GM18909 (cell line): ENCODE measurements around the gene KHDC3L.
"Not testable (repeated sequence)": the region's sequence is repeated elsewhere in the genome, so short reads cannot be mapped to it uniquely, and the experiment has no call there.

ENCODE experiments used
- ATAC-seq: cut with Tn5 transposase; IDR thresholded peaks from one replicate; pipeline ENCODE4 v1.9.1; 2021; ENCODE audit warnings: mild to moderate bottlenecking; ENCODE audit not compliant: unreplicated experiment, poor library complexity

Gene KHDC3L

DNA sequence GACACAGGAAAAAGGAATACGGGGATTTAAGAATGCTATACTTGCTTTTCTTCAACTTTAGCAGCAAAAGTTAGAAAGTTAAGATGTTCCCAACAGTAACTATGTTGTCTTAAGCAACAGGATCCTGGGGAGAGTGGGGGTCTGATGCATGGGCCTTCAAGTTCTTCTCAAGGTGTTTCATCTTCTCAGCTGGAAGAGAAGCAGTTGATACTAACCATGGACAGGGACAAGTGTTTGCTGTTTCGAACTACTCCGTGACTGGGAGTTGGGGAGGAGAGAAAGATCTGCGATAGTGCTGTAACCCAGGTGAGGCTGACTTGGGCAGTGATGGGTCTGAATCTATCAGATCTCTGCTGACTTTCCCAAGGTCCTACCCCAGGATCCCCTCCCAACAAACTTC is 6.2 kb downstream of the KHDC3L start:
- ATAC-seq = no peak

DNA sequence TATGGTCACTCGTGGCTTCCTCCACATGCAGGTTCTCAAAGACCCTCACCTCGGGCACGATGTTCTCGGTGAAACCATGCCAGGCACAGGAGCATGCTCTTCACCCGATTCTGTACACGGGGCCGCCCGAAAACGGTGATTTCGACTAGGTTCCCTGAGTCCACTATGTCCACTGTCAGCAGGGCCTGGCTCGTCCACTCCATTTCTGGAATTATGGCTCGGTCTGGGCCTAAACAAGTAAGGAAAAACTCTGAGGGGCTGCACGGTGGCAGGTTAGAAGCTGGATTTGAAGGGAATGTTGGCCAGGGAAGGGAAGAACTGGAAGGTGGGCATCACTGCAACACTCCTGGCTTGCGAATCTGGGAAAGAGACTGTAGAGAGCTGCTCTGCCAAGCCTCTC is 6.7 kb downstream of the KHDC3L start:
- no peak for ATAC-seq

DNA sequence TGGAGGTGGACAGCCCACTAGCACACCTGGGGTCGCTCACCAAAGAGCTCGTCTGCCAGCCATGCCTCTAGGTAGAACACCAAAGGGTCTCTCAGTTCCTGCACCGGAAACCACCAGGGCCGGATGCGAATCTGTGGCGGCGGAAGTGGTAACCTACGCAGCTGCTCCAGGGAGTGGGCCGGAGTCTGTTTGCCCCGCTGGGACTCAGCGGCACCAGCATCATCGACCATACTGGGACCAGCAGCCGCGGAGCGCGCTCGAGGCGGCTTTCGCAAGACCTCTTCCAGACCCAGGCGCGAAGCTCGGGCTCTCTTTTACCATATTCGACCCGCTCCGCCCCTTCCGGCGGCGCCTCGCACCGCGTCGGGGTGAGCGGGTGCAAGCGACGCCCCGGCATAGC is 7.1 kb downstream of the KHDC3L start, which contains the start of gene OOEP:
Gene OOEP (minus strand): TSS at position 335 of the 400 bp plus-strand sequence. CDS start 105 bp downstream, at position 230.
- ATAC-seq = no peak

DNA sequence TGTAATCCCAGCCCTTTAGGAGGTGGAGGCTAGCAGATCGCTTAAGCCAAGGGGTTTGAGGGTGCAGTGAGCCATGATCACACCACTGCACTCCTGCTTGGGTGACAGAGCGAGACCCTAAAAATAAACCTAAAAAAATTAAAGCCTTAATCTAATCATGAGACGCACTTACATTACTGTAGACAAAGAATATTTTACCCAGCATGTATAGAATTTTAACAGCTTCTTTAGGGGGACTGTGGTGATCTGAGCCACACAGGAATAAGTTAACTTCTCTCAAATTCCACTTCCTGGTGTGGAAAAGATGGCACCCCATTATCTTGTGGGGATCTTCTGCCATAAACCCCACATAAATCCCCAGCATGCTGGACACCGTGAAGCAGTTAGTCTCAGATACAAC is 9.5 kb downstream of the KHDC3L start:
- no peak for ATAC-seq

GRCh38 chr6:73372516-73372915 is 10.1 kb downstream of the KHDC3L start:
- ATAC-seq = no peak

DNA sequence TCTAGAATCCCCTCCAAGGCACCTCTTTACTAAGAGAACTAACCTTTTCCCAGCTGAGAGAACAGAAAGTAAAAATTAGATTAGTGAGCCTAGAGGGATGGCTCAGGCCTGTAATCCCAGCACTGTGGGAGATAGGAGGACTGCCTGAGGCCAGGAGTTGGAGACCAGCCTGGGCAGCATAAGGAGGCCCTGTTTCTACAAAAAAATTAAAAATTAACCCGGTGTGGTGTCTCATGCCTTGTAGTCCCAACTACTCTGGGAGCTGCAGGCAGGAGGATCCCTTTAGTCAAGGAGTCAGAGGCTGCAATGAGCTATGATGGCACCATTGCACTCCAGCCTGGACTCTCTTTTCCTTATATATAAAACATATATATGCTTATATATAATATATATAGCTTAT is 12.8 kb downstream of the KHDC3L start:
- ATAC-seq = no peak

DNA sequence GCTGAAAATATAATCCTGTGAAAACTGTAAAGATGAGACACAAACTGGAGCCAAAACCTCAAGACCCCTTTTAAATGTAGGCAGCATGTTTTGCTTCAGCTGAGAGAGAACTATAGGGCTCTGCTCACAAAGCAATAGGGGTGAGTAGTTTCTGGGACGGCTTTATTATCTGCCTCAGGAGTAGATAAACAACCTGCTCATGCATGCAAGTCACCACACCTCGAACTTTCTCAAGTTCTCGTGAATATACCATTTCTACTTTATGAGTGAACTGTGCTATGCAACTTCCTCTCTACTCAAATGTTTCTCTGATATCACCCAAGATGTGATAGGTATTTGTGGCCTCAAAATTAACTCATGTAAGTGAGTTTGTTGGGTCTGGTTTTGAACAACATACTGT is 14.8 kb downstream of the KHDC3L start:
- ATAC-seq = no peak

DNA sequence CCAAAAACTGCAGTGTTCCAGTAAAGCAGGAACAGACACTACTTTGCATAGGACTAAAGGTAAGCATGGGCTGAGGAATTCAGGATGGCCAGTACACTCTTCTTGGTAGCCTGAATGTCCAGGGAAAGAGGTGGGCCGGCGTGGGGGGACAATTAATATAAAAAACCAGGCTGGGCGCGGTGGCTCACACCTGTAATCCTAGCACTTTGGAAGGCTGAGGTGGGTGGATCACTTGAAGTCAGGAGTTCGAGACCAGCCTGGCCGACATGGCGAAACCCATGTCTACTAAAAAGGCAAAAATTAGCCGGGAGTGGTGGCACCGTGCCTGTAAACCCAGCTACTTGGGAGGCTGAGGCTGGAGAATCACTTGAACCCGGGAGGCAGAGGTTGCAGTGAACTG is 19.1 kb downstream of the KHDC3L start:
- not testable (repeated sequence) for ATAC-seq

DNA sequence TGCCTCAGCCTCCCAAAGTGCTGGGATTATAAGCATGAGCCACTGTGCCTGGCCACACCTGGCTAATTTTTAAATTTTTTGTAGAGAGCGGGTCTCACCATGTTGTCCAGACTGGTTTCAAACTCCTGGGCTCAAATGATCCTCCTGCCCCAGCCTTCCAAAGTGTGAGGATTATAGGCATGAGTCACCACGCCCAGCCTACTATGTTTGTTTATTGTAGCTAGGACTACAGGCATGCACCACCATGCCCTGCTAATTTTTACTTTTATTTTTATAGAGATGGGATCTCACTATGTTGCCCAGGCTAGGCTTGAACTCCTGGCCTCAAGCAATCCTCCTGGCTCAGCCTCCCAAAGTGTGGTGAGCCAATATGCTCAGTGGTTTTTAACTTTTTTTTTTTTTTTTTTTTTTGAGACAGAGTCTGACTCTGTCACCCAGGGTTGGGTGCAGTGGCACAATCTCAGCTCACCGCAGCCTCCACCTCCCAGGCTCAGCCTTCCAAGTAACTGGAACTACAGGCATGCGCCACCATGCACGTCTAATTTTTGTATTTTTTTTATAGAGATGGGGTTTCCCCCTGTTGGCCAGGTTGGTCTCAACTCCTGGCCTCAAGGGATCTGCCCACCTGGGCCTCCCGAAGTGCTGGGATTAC is 20.1 kb downstream of the KHDC3L start:
- ATAC-seq = no peak

GRCh38 chr6:73388433-73388799 is 26.0 kb downstream of the KHDC3L start:
- ATAC-seq = peak; percentile 25

DNA sequence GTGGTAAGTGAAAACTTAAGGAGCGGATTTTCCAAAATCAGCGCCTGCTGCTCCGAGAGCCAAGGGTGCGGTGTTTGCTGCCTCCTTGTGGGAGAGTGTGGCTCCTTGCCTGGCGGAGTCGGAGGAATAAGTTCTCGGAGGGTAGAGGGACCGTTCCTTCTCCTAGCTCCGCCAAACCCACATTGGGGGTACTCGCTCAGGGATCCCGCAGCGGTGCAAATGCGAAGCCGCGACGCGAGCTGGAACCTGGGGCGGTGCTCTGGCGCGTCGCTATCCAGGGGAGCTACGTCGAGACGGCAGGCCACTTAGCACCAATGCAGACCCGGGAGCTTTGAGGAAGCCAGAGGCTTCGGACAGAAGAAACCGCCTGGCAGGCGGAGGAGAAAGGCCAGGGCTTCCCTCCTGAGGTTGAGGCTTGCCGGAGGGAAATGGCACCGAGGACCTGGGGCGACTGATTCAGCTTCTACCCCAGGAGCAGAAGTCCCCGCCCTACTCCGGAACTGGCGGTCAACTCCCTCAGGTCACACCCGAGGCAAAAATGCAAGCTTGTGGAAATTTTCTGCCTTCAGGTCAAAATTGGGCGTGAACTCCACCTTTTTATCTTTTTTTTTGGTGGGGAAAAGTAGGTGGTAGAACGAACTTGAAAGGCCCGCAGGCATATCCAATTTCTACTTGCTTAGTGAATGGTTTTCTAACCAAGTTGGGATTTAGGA is 26.5 kb downstream of the KHDC3L start:
- ATAC-seq = peak; percentile 87

DNA sequence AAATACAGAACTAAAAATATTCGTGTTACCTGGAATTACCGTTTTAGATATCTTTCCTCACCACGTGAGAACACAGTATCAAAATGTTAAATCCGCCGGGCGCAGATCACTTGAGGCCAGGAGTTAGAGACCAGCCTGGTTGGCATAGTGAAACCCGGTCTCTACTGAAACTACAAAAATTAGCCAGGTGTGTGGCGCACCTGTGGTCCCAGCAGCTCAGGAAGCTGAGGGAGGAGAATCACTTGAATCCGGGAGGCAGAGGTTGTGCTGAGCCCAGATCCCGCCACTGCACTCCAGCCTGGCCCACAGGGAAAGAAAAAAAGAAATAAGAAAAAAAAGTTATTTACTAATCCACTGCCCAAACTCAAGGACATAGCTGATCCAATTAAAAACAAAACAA is 27.4 kb downstream of the KHDC3L start:
- no peak for ATAC-seq

GRCh38 chr6:73391675-73392074 is 29.2 kb downstream of the KHDC3L start:
- ATAC-seq = no peak

DNA sequence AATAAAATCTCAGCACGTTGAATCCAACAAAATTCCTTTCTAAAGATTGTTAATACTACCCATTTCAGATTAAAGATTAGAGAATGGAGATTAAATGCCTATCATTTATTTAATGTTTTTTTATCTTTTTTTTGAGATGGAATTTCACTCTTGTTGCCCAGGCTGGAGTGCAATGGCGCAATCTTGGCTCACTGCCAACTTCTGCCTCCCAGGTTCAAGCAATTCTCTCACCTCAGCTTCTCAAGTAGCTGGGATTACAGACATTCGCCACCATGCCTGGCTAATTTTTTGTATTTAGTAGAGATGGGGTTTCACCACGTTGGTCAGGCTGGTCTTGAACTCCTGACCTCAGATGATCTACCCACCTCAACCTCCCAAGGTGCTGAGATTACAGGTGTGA is 29.7 kb downstream of the KHDC3L start:
- ATAC-seq = not testable (repeated sequence)

GRCh38 chr6:73393278-73393677 is 30.8 kb downstream of the KHDC3L start:
- no peak for ATAC-seq

GRCh38 chr6:73394577-73395354 is 32.3 kb downstream of the KHDC3L start, which contains the start of gene DDX43:
DDX43 (plus strand) TSS chr6:73394828; CDS start chr6:73394906, 78 bp downstream.
- ATAC-seq = no peak

GRCh38 chr6:73395875-73396274 is 33.4 kb downstream of the KHDC3L start:
- ATAC-seq = no peak

- ATAC-seq = no peak
These were observed 38.2 kb downstream of the KHDC3L start for GRCh38 chr6:73400656-73401055.

DNA sequence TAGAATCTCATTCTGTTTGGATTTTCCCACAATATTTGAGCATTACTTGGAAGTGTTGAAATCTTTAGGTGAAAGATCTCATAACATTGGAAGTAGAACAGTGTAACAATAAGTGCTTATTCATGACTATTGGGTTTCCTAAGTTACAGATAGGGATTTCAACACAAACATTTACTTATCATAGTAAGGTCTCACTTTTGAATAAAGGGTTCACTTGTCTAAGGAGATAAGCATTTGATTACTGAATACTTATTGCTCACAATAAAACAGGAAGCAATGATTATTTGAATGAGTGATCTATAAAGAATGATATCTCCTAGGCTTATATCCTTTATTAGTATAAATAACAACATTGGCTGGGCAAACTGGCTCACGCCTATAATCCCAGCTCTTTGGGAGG is 46.9 kb downstream of the KHDC3L start:
- no peak for ATAC-seq

- no peak for ATAC-seq
These were observed 50.6 kb downstream of the KHDC3L start for GRCh38 chr6:73413102-73413501.
